Measurements from ENCODE around the gene TEX19. TPM values are rescaled to one million over a fixed set of nuclear protein-coding genes. Genes with fewer than 3 reads are reported as not detected.

TEX19 gene
- total RNA-seq, 3 donors from 2014 or later (not counting 1 experiment from before 2014, with no cell fraction given): not detected

DNA sequence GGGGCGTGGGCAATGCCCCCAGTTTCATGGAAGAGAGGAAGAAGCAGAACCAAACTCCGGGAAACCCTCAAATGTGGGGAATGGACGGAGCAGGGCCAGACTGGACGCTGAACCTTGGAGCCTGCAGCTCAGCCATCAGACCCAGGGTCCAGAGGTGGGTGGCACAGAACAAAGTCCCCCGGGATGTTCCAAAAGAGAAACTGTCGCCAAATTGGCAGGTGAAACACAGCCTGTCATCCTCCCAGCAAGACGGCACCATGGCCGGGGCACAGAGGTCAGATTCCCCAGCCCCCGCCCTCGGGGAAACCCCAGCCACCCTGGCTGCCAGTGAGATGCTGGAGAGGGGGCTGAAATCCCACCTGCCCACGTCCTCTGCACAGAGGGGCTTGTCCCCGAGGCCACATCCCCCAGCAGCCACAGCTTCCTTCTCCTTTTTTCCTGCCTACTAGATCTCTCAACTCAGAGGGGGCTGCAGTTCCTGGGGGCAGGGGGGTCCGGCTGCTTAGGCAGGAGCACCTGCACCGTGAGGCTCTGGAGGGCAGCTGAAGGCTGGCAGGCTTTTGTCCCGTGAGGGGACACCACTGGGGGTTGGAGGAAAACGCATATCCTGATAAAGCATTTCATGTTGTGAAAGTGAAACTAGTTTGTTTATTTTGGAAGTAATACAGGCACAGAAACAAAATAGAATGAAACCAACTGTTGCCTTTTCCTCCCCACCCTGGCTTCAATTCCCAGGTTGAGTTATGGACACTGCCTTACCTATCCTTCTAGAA lies 24.2 kb upstream of the TEX19 start:
- Histone ChIP-seq H3K4me1 (ENCODE audit: control insufficient read depth, insufficient read depth, low read length) (peaks cover 36% of the 10 kb centered on the region), H3K4me3 (ENCODE audit: low read length) (peak overlapping the region; percentile 40), H3K36me3 (ENCODE audit: control insufficient read depth, insufficient read depth, low read length) (no peaks in the 10 kb centered on the region), H3K9me3 (ENCODE audit: control insufficient read depth, insufficient read depth, low read length) (no peaks in the 10 kb centered on the region), H3K27ac (ENCODE audit: low read length) (peak overlapping the region; percentile 54), H3K27me3 (ENCODE audit: control insufficient read depth, insufficient read depth, low read length) (peaks cover 3% of the 10 kb centered on the region)
- Mint-ChIP-seq H3K27ac (peak overlapping the region; percentile 84 to 93), H3K36me3 (no peaks in the 10 kb centered on the region), H3K4me1 (peaks cover 18 to 28% of the 10 kb centered on the region in 2 donors), H3K27me3 (ENCODE audit: low read depth in 2 of 2) (peaks cover 0 to 4% of the 10 kb centered on the region in 2 donors), H3K9me3 (no peaks in the 10 kb centered on the region), H3K4me3 (peak overlapping the region; percentile 99)
- 17% methylated on average over 16 of the region's 16 CpGs for WGBS (ENCODE audit: insufficient coverage)
- TF ChIP-seq, protein P1, sequence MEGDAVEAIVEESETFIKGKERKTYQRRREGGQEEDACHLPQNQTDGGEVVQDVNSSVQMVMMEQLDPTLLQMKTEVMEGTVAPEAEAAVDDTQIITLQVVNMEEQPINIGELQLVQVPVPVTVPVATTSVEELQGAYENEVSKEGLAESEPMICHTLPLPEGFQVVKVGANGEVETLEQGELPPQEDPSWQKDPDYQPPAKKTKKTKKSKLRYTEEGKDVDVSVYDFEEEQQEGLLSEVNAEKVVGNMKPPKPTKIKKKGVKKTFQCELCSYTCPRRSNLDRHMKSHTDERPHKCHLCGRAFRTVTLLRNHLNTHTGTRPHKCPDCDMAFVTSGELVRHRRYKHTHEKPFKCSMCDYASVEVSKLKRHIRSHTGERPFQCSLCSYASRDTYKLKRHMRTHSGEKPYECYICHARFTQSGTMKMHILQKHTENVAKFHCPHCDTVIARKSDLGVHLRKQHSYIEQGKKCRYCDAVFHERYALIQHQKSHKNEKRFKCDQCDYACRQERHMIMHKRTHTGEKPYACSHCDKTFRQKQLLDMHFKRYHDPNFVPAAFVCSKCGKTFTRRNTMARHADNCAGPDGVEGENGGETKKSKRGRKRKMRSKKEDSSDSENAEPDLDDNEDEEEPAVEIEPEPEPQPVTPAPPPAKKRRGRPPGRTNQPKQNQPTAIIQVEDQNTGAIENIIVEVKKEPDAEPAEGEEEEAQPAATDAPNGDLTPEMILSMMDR (IDR thresholded peaks at IDR 0.05): no peak
- intact Hi-C loops (cut with micrococcal nuclease): loop anchor here (1.0 kb wide), 1 partner anchor 18 kb away; the partner anchor contains the start of gene CD7
- ATAC-seq (peak; percentile 41 to 48 (median 43)), DNase-seq (peak in 1 of 2 donors; percentile 53)

GRCh38 chr17:82338858-82339633 lies 20.0 kb upstream of the TEX19 start:
- H3K27me3 Mint-ChIP-seq (ENCODE audit: low read depth in 2 of 2): no peaks in the 10 kb centered on the region
- no peak overlapping the region for H3K27ac ChIP-seq (ENCODE audit: low read length)
- no peak for ATAC-seq
- no peaks in the 10 kb centered on the region for H3K9me3 Mint-ChIP-seq
- no peaks in the 10 kb centered on the region for H3K36me3 ChIP-seq (ENCODE audit: control insufficient read depth, insufficient read depth, low read length)
- no peaks in the 10 kb centered on the region for H3K36me3 Mint-ChIP-seq
- no peak for DNase-seq
- H3K4me3 ChIP-seq (ENCODE audit: low read length): no peak overlapping the region
- no peaks in the 10 kb centered on the region for H3K27me3 ChIP-seq (ENCODE audit: control insufficient read depth, insufficient read depth, low read length)
- no peaks in the 10 kb centered on the region for H3K9me3 ChIP-seq (ENCODE audit: control insufficient read depth, insufficient read depth, low read length)
- WGBS (ENCODE audit: insufficient coverage): 84% methylated on average over 29 of the region's 29 CpGs
- H3K4me1 Mint-ChIP-seq: peaks cover 9 to 18% of the 10 kb centered on the region in 2 donors
- intact Hi-C loops (cut with micrococcal nuclease): no loop called here
- no peak overlapping the region for H3K4me3 Mint-ChIP-seq
- H3K4me1 ChIP-seq (ENCODE audit: control insufficient read depth, insufficient read depth, low read length): peaks cover 15% of the 10 kb centered on the region
- TF ChIP-seq, protein P1 (IDR thresholded peaks at IDR 0.05): no peak
- no peak overlapping the region for H3K27ac Mint-ChIP-seq

DNA sequence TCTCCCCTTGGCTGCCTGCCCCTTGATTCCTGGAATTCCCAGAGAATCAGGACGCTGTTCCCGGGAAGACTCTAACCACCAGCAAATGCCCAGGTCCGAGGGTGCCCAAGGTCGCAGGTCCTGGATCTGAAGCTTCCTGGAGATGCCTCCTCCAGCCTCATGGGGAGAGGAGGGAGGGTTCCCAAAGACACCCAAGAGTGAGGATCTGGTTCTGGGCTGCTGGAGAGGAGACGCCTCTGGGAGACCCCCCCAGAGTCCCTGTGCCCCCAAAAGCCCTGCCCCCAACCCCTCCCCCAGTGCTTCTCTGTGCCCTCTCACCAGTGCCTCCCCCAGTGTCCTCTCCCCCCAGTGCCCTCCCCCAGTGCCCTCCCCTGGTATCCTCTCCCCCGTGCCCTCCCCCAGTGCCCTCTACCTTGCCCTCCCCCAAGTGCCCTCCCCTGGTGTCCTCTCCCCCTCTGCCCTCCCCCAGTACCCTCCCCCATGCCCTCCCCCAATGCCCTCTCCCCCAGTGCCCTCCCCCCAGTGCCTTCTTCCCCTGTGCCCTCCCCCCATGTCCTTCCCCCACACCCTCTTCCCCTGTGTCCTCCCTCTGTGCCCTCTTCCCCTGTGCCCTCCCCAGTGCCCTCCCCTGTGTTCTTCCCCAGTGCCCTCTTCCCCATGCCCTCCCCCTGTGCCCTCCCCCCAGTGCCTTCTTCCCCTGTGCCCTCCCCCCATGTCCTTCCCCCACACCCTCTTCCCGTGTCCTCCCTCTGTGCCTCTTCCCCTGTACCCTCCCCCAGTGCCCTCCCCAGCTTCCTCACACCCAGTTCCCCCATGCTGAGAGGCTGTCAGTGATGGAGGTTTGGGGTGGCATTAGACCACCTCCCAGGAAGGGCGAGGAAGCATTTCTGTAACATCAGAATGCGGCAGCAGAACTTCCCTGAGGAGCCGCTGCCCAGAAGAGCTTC lies 19.1 kb upstream of the TEX19 start:
- TF ChIP-seq, protein P1 (IDR thresholded peaks at IDR 0.05): no peak
- Mint-ChIP-seq H3K27me3 (ENCODE audit: low read depth in 2 of 2) (no peaks in the 10 kb centered on the region), H3K27ac (no peak overlapping the region), H3K9me3 (no peaks in the 10 kb centered on the region), H3K4me3 (no peak overlapping the region), H3K4me1 (peaks cover 6 to 11% of the 10 kb centered on the region in 2 donors), H3K36me3 (no peaks in the 10 kb centered on the region)
- Histone ChIP-seq H3K27me3 (ENCODE audit: control insufficient read depth, insufficient read depth, low read length) (no peaks in the 10 kb centered on the region), H3K36me3 (ENCODE audit: control insufficient read depth, insufficient read depth, low read length) (no peaks in the 10 kb centered on the region), H3K4me3 (ENCODE audit: low read length) (no peak overlapping the region), H3K27ac (ENCODE audit: low read length) (no peak overlapping the region), H3K4me1 (ENCODE audit: control insufficient read depth, insufficient read depth, low read length) (peaks cover 7% of the 10 kb centered on the region), H3K9me3 (ENCODE audit: control insufficient read depth, insufficient read depth, low read length) (no peaks in the 10 kb centered on the region)
- 72% methylated on average over 8 of the region's 10 CpGs for WGBS (ENCODE audit: insufficient coverage)
- no peak for ATAC-seq
- intact Hi-C loops (cut with micrococcal nuclease): no loop called here
- DNase-seq: no peak

Data from natural killer cell (primary cell).